CD14-positive monocyte (primary cell): ENCODE measurements around the gene LINC01488. TPM values are rescaled to one million over a fixed set of nuclear protein-coding genes. Genes with fewer than 3 reads are reported as not detected.

Source experiments
- DNase-seq, 3 donors: peaks; one replicate each; pipeline ENCODE4 v3.0.0-alpha.2; 2011 to 2022
- H2AFZ ChIP-seq: 2 replicates; pipeline ENCODE4 v1.6.0; 2012; ENCODE audit warnings: mild to moderate bottlenecking, low read depth, low read length, inconsistent platforms; ENCODE audit not compliant: insufficient read depth, poor library complexity, severe bottlenecking
- H3K27ac ChIP-seq, 2 donors: 1 replicate in 1 of 2; 2 replicates in 1 of 2; pipeline ENCODE4 v1.5.1; 2012 to 2013; ENCODE audit warnings: low read length in 2 of 2, control low read depth in 1 of 2, inconsistent platforms in 1 of 2, low read depth in 1 of 2, mild to moderate bottlenecking in 1 of 2
- H3K27me3 ChIP-seq, 2 donors: one replicate each; pipeline versions ENCODE4 v1.6.0 to v1.6.1; 2011 to 2013; ENCODE audit warnings: low read length in 2 of 2; ENCODE audit not compliant: control insufficient read depth in 2 of 2, insufficient read depth in 2 of 2
- H3K36me3 ChIP-seq, 2 donors: replicated peaks in 1 of 2; 1 replicate in 1 of 2; 2 replicates in 1 of 2; pipeline versions ENCODE4 v1.5.1 to v1.6.1; 2012 to 2013; ENCODE audit warnings: low read length in 2 of 2, control low read depth in 1 of 2, inconsistent platforms in 1 of 2, mild to moderate bottlenecking in 1 of 2; ENCODE audit not compliant: insufficient read depth in 2 of 2, control insufficient read depth in 1 of 2
- H3K4me1 ChIP-seq, 2 donors: 1 replicate in 1 of 2; 2 replicates in 1 of 2; pipeline versions ENCODE4 v1.5.1 to v1.6.1; 2012 to 2013; ENCODE audit warnings: low read length in 2 of 2, control low read depth in 1 of 2, inconsistent platforms in 1 of 2, mild to moderate bottlenecking in 1 of 2, moderate library complexity in 1 of 2; ENCODE audit not compliant: insufficient read depth in 2 of 2, control insufficient read depth in 1 of 2
- H3K4me2 ChIP-seq: replicated peaks from 2 replicates; pipeline ENCODE3; 2012; ENCODE audit warnings: low read length, moderate library complexity, mild to moderate bottlenecking; ENCODE audit not compliant: poor library complexity, severe bottlenecking; ENCODE audit errors: extremely low read depth
- H3K4me3 ChIP-seq, 3 experiments: fragments of 200-600 bp in 1 of 3; sonication (generic) in 1 of 3; replicated peaks in 1 of 3; 1 replicate in 2 of 3; 2 replicates in 1 of 3; pipeline ENCODE4 v1.5.1; 2011 to 2013; ENCODE audit warnings: low read length in 3 of 3, mild to moderate bottlenecking in 3 of 3, control low read depth in 2 of 3, low read depth in 2 of 3, inconsistent platforms in 1 of 3, moderate library complexity in 1 of 3
- H3K79me2 ChIP-seq: 2 replicates; pipeline ENCODE4 v1.6.0; 2012; ENCODE audit warnings: mild to moderate bottlenecking, control low read depth, inconsistent platforms, low read length, moderate library complexity; ENCODE audit not compliant: insufficient read depth
- H3K9ac ChIP-seq: 2 replicates; pipeline ENCODE4 v1.6.0; 2017; ENCODE audit warnings: low read length, mild to moderate bottlenecking; ENCODE audit not compliant: insufficient read depth, poor library complexity, severe bottlenecking
- H3K9me3 ChIP-seq, 2 donors: replicated peaks in 1 of 2; 1 replicate in 1 of 2; 2 replicates in 1 of 2; pipeline versions ENCODE4 v1.5.1 to v1.6.1; 2012 to 2013; ENCODE audit warnings: low read length in 2 of 2, control low read depth in 1 of 2; ENCODE audit not compliant: control insufficient read depth in 1 of 2, insufficient read depth in 1 of 2
- H4K20me1 ChIP-seq: 2 replicates; pipeline ENCODE4 v1.6.0; 2012; ENCODE audit warnings: mild to moderate bottlenecking, low read length, control low read depth, moderate library complexity; ENCODE audit not compliant: insufficient read depth
- H3K27ac Mint-ChIP-seq, 7 donors: one replicate each; pipeline ENCODE4 v1.8.0; 2020; ENCODE audit warnings: mild to moderate bottlenecking in 7 of 7, mixed read lengths in 7 of 7, moderate library complexity in 6 of 7, inconsistent platforms in 2 of 7
- H3K27me3 Mint-ChIP-seq, 3 donors: one replicate each; pipeline ENCODE4 v1.8.0; 2021 to 2022; ENCODE audit warnings: low read depth in 3 of 3, mild to moderate bottlenecking in 3 of 3, mixed read lengths in 3 of 3, moderate library complexity in 3 of 3, inconsistent platforms in 1 of 3
- H3K36me3 Mint-ChIP-seq, 2 donors: one replicate each; pipeline ENCODE4 v1.8.0; 2020; ENCODE audit warnings: mixed read lengths in 2 of 2, inconsistent platforms in 1 of 2, mild to moderate bottlenecking in 1 of 2
- H3K4me1 Mint-ChIP-seq: one replicate; pipeline ENCODE4 v1.8.0; 2020; ENCODE audit warnings: mild to moderate bottlenecking, mixed read lengths
- H3K4me3 Mint-ChIP-seq, 2 donors: one replicate each; pipeline ENCODE4 v1.8.0; 2020; ENCODE audit warnings: mild to moderate bottlenecking in 2 of 2, mixed read lengths in 2 of 2, moderate library complexity in 1 of 2
- H3K9me3 Mint-ChIP-seq, 7 donors: one replicate each; pipeline ENCODE4 v1.8.0; 2020 to 2022; ENCODE audit warnings: mixed read lengths in 7 of 7, mild to moderate bottlenecking in 6 of 7, moderate library complexity in 6 of 7, inconsistent platforms in 2 of 7
- CTCF ChIP-seq: fragments of 200-600 bp; IDR thresholded peaks from one replicate; pipeline ENCODE4 v1.8.0; 2022; ENCODE audit warnings: antibody characterized with exemption, mild to moderate bottlenecking
- WGBS: methylation state at CpG from one replicate; pipeline ENCODE4 v1.1.5; 2013; ENCODE audit warnings: missing lambda C conversion rate; ENCODE audit not compliant: insufficient coverage; 5-methylcytosine and 5-hydroxymethylcytosine counted together
- intact Hi-C, 2 donors: fragments of 100-400 bp; cut with micrococcal nuclease; formaldehyde crosslinking; loops; one replicate each; pipeline versions ENCODE4 v1.15.0 to v1.15.1; 2023
- polyA plus RNA-seq, 3 donors: library from polyadenylated mRNA; depleted of rRNA in 1 of 3; unstranded in 2 of 3; stranded (reverse) in 1 of 3; fragments of 300-500 nt in 2 of 3; fragments of >200 nt in 1 of 3; fragmentation: Illumina TruSeq in 2 of 3; gene quantifications; 1 replicate in 2 of 3; 2 replicates in 1 of 3; pipeline ENCODE4 v1.2.3, GENCODE V29; 2012 to 2021

LINC01488 gene
- polyA plus RNA-seq, 3 donors = not detected

GRCh38 chr11:69520186-69520916 is 38.9 kb downstream of the LINC01488 start:
- intact Hi-C loops = no loop called here

GRCh38 chr11:69521457-69521856 is 40.0 kb downstream of the LINC01488 start:
- H3K4me1 Mint-ChIP-seq = no peaks in the 10 kb centered on the region
- no peak overlapping the region for H3K4me3 ChIP-seq
- no peaks in the 10 kb centered on the region for H3K27me3 ChIP-seq
- H3K4me1 ChIP-seq = no peaks in the 10 kb centered on the region
- peaks cover 0 to 3% of the 10 kb centered on the region in 2 donors for H3K36me3 Mint-ChIP-seq
- H2AFZ ChIP-seq = no peak overlapping the region
- intact Hi-C loops = no loop called here
- no peaks in the 10 kb centered on the region for H4K20me1 ChIP-seq
- H3K9me3 ChIP-seq = peaks cover 25 to 26% of the 10 kb centered on the region in 2 donors
- 59% methylated on average over 3 of the region's 4 CpGs for WGBS
- no peak overlapping the region for H3K9ac ChIP-seq
- H3K4me3 Mint-ChIP-seq = no peak overlapping the region
- DNase-seq = no peak
- peaks cover 0 to 2% (median 1%) of the 10 kb centered on the region in 3 donors for H3K27me3 Mint-ChIP-seq
- no peak overlapping the region for H3K27ac ChIP-seq
- TF ChIP-seq CTCF = no peak
- no peaks in the 10 kb centered on the region for H3K79me2 ChIP-seq
- H3K4me2 ChIP-seq = no peak overlapping the region
- peaks cover 20 to 31% (median 26%) of the 10 kb centered on the region in 7 donors for H3K9me3 Mint-ChIP-seq
- H3K27ac Mint-ChIP-seq = no peak overlapping the region
- no peaks in the 10 kb centered on the region for H3K36me3 ChIP-seq

More at GRCh38 chr11:69520186-69520916, 38.9 kb downstream of the LINC01488 start:
- Histone ChIP-seq H4K20me1 (no peaks in the 10 kb centered on the region), H3K27me3 (no peaks in the 10 kb centered on the region), H3K9ac (no peak overlapping the region), H3K4me2 (no peak overlapping the region), H3K4me3 (no peak overlapping the region), H3K79me2 (no peaks in the 10 kb centered on the region), H3K27ac (no peak overlapping the region), H3K4me1 (peaks cover 0 to 3% of the 10 kb centered on the region in 2 donors), H2AFZ (no peak overlapping the region), H3K9me3 (peaks cover 30 to 34% of the 10 kb centered on the region in 2 donors), H3K36me3 (no peaks in the 10 kb centered on the region)
- no peak for TF ChIP-seq CTCF
- peaks cover 5% of the 10 kb centered on the region for H3K4me1 Mint-ChIP-seq
- H3K4me3 Mint-ChIP-seq = peak overlapping the region in 1 of 2 donors; percentile 13
- peaks cover 0 to 3% of the 10 kb centered on the region in 2 donors for H3K36me3 Mint-ChIP-seq
- DNase-seq = no peak
- H3K27me3 Mint-ChIP-seq = peaks cover 1 to 2% (median 1%) of the 10 kb centered on the region in 3 donors
- peak overlapping the region in 1 of 7 donors; percentile 40 for H3K27ac Mint-ChIP-seq
- H3K9me3 Mint-ChIP-seq = peaks cover 30 to 39% (median 35%) of the 10 kb centered on the region in 7 donors
- 36% methylated on average over 1 of the region's 1 CpG for WGBS
